Measurements from ENCODE around the gene SERGEF.

SERGEF gene

GRCh38 chr11:17786824-17787525 is 225.9 kb downstream of the SERGEF start:
- no peak for DNase-seq
- no peaks in the 10 kb centered on the region for H3K4me1 ChIP-seq (ENCODE audit: control insufficient read depth, insufficient read depth, low read length, poor library complexity, severe bottlenecking)
- H3K27me3 ChIP-seq (replicated peaks; ENCODE audit: control insufficient read depth, insufficient read depth, low read length, poor library complexity, severe bottlenecking), result no peaks in the 10 kb centered on the region
- no peaks in the 10 kb centered on the region for H3K36me3 ChIP-seq (ENCODE audit: control insufficient read depth, insufficient read depth, low read length)
- H3K4me3 ChIP-seq (ENCODE audit: insufficient read depth, low read depth, low read length, poor library complexity, severe bottlenecking), result no peak overlapping the region
- no peaks in the 10 kb centered on the region for H3K9me3 ChIP-seq (ENCODE audit: control insufficient read depth, low read length)
- H3K27ac ChIP-seq (ENCODE audit: insufficient read depth, low read length, poor library complexity, severe bottlenecking), result no peak overlapping the region

GRCh38 chr11:17783878-17784277 is 229.0 kb downstream of the SERGEF start:
- H3K4me1 ChIP-seq (ENCODE audit: control insufficient read depth, insufficient read depth, low read length, poor library complexity, severe bottlenecking), result no peaks in the 10 kb centered on the region
- DNase-seq, result no peak
- H3K4me3 ChIP-seq (ENCODE audit: insufficient read depth, low read depth, low read length, poor library complexity, severe bottlenecking), result no peak overlapping the region
- H3K36me3 ChIP-seq (ENCODE audit: control insufficient read depth, insufficient read depth, low read length), result no peaks in the 10 kb centered on the region
- no peak overlapping the region for H3K27ac ChIP-seq (ENCODE audit: insufficient read depth, low read length, poor library complexity, severe bottlenecking)
- no peaks in the 10 kb centered on the region for H3K9me3 ChIP-seq (ENCODE audit: control insufficient read depth, low read length)
- no peaks in the 10 kb centered on the region for H3K27me3 ChIP-seq (replicated peaks; ENCODE audit: control insufficient read depth, insufficient read depth, low read length, poor library complexity, severe bottlenecking)

- Histone ChIP-seq H3K27ac (ENCODE audit: insufficient read depth, low read length, poor library complexity, severe bottlenecking) (no peak overlapping the region), H3K4me3 (ENCODE audit: insufficient read depth, low read depth, low read length, poor library complexity, severe bottlenecking) (no peak overlapping the region), H3K36me3 (ENCODE audit: control insufficient read depth, insufficient read depth, low read length) (no peaks in the 10 kb centered on the region), H3K9me3 (ENCODE audit: control insufficient read depth, low read length) (no peaks in the 10 kb centered on the region), H3K4me1 (ENCODE audit: control insufficient read depth, insufficient read depth, low read length, poor library complexity, severe bottlenecking) (no peaks in the 10 kb centered on the region), H3K27me3 (replicated peaks; ENCODE audit: control insufficient read depth, insufficient read depth, low read length, poor library complexity, severe bottlenecking) (no peaks in the 10 kb centered on the region)
- no peak for DNase-seq
These were observed 230.1 kb downstream of the SERGEF start for GRCh38 chr11:17782603-17783337.

- no peak for DNase-seq
- H3K27me3 ChIP-seq (replicated peaks; ENCODE audit: control insufficient read depth, insufficient read depth, low read length, poor library complexity, severe bottlenecking), result no peaks in the 10 kb centered on the region
- no peaks in the 10 kb centered on the region for H3K4me1 ChIP-seq (ENCODE audit: control insufficient read depth, insufficient read depth, low read length, poor library complexity, severe bottlenecking)
- no peak overlapping the region for H3K27ac ChIP-seq (ENCODE audit: insufficient read depth, low read length, poor library complexity, severe bottlenecking)
- no peak overlapping the region for H3K4me3 ChIP-seq (ENCODE audit: insufficient read depth, low read depth, low read length, poor library complexity, severe bottlenecking)
- H3K36me3 ChIP-seq (ENCODE audit: control insufficient read depth, insufficient read depth, low read length), result no peaks in the 10 kb centered on the region
- no peaks in the 10 kb centered on the region for H3K9me3 ChIP-seq (ENCODE audit: control insufficient read depth, low read length)
These were observed 230.7 kb downstream of the SERGEF start for GRCh38 chr11:17782145-17782544.

GRCh38 chr11:17781626-17782025 is 231.2 kb downstream of the SERGEF start:
- Histone ChIP-seq H3K9me3 (ENCODE audit: control insufficient read depth, low read length) (no peaks in the 10 kb centered on the region), H3K36me3 (ENCODE audit: control insufficient read depth, insufficient read depth, low read length) (no peaks in the 10 kb centered on the region), H3K27ac (ENCODE audit: insufficient read depth, low read length, poor library complexity, severe bottlenecking) (no peak overlapping the region), H3K4me1 (ENCODE audit: control insufficient read depth, insufficient read depth, low read length, poor library complexity, severe bottlenecking) (no peaks in the 10 kb centered on the region), H3K4me3 (ENCODE audit: insufficient read depth, low read depth, low read length, poor library complexity, severe bottlenecking) (no peak overlapping the region), H3K27me3 (replicated peaks; ENCODE audit: control insufficient read depth, insufficient read depth, low read length, poor library complexity, severe bottlenecking) (no peaks in the 10 kb centered on the region)
- no peak for DNase-seq

GRCh38 chr11:17781221-17781620 is 231.6 kb downstream of the SERGEF start:
- DNase-seq, result no peak
- no peaks in the 10 kb centered on the region for H3K4me1 ChIP-seq (ENCODE audit: control insufficient read depth, insufficient read depth, low read length, poor library complexity, severe bottlenecking)
- H3K27ac ChIP-seq (ENCODE audit: insufficient read depth, low read length, poor library complexity, severe bottlenecking), result no peak overlapping the region
- no peak overlapping the region for H3K4me3 ChIP-seq (ENCODE audit: insufficient read depth, low read depth, low read length, poor library complexity, severe bottlenecking)
- H3K36me3 ChIP-seq (ENCODE audit: control insufficient read depth, insufficient read depth, low read length), result no peaks in the 10 kb centered on the region
- H3K27me3 ChIP-seq (replicated peaks; ENCODE audit: control insufficient read depth, insufficient read depth, low read length, poor library complexity, severe bottlenecking), result no peaks in the 10 kb centered on the region
- H3K9me3 ChIP-seq (ENCODE audit: control insufficient read depth, low read length), result no peaks in the 10 kb centered on the region

GRCh38 chr11:17780668-17781067 is 232.2 kb downstream of the SERGEF start:
- Histone ChIP-seq H3K9me3 (ENCODE audit: control insufficient read depth, low read length) (no peaks in the 10 kb centered on the region), H3K27ac (ENCODE audit: insufficient read depth, low read length, poor library complexity, severe bottlenecking) (no peak overlapping the region), H3K36me3 (ENCODE audit: control insufficient read depth, insufficient read depth, low read length) (no peaks in the 10 kb centered on the region), H3K4me1 (ENCODE audit: control insufficient read depth, insufficient read depth, low read length, poor library complexity, severe bottlenecking) (no peaks in the 10 kb centered on the region), H3K27me3 (replicated peaks; ENCODE audit: control insufficient read depth, insufficient read depth, low read length, poor library complexity, severe bottlenecking) (no peaks in the 10 kb centered on the region), H3K4me3 (ENCODE audit: insufficient read depth, low read depth, low read length, poor library complexity, severe bottlenecking) (no peak overlapping the region)
- no peak for DNase-seq

- Histone ChIP-seq H3K27me3 (replicated peaks; ENCODE audit: control insufficient read depth, insufficient read depth, low read length, poor library complexity, severe bottlenecking) (no peaks in the 10 kb centered on the region), H3K4me1 (ENCODE audit: control insufficient read depth, insufficient read depth, low read length, poor library complexity, severe bottlenecking) (no peaks in the 10 kb centered on the region), H3K9me3 (ENCODE audit: control insufficient read depth, low read length) (no peaks in the 10 kb centered on the region), H3K4me3 (ENCODE audit: insufficient read depth, low read depth, low read length, poor library complexity, severe bottlenecking) (no peak overlapping the region), H3K36me3 (ENCODE audit: control insufficient read depth, insufficient read depth, low read length) (no peaks in the 10 kb centered on the region), H3K27ac (ENCODE audit: insufficient read depth, low read length, poor library complexity, severe bottlenecking) (no peak overlapping the region)
- no peak for DNase-seq
These were observed 232.8 kb downstream of the SERGEF start for GRCh38 chr11:17779861-17780594.

- H3K4me3 ChIP-seq (ENCODE audit: insufficient read depth, low read depth, low read length, poor library complexity, severe bottlenecking), result no peak overlapping the region
- H3K27me3 ChIP-seq (replicated peaks; ENCODE audit: control insufficient read depth, insufficient read depth, low read length, poor library complexity, severe bottlenecking), result no peaks in the 10 kb centered on the region
- no peaks in the 10 kb centered on the region for H3K36me3 ChIP-seq (ENCODE audit: control insufficient read depth, insufficient read depth, low read length)
- no peak for DNase-seq
- H3K27ac ChIP-seq (ENCODE audit: insufficient read depth, low read length, poor library complexity, severe bottlenecking), result no peak overlapping the region
- no peaks in the 10 kb centered on the region for H3K9me3 ChIP-seq (ENCODE audit: control insufficient read depth, low read length)
- no peaks in the 10 kb centered on the region for H3K4me1 ChIP-seq (ENCODE audit: control insufficient read depth, insufficient read depth, low read length, poor library complexity, severe bottlenecking)
These were observed 233.6 kb downstream of the SERGEF start for GRCh38 chr11:17778956-17779860.

Measured in effector memory CD4-positive, alpha-beta T cell (primary cell).